GM19452 (cell line): ENCODE results near the gene WIPF1.

Experiments used
- ATAC-seq: cut with Tn5 transposase; IDR thresholded peaks from one replicate; pipeline ENCODE4 v1.9.1; 2021; ENCODE audit not compliant: unreplicated experiment

The WIPF1 gene, protein sequence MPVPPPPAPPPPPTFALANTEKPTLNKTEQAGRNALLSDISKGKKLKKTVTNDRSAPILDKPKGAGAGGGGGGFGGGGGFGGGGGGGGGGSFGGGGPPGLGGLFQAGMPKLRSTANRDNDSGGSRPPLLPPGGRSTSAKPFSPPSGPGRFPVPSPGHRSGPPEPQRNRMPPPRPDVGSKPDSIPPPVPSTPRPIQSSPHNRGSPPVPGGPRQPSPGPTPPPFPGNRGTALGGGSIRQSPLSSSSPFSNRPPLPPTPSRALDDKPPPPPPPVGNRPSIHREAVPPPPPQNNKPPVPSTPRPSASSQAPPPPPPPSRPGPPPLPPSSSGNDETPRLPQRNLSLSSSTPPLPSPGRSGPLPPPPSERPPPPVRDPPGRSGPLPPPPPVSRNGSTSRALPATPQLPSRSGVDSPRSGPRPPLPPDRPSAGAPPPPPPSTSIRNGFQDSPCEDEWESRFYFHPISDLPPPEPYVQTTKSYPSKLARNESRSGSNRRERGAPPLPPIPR

DNA sequence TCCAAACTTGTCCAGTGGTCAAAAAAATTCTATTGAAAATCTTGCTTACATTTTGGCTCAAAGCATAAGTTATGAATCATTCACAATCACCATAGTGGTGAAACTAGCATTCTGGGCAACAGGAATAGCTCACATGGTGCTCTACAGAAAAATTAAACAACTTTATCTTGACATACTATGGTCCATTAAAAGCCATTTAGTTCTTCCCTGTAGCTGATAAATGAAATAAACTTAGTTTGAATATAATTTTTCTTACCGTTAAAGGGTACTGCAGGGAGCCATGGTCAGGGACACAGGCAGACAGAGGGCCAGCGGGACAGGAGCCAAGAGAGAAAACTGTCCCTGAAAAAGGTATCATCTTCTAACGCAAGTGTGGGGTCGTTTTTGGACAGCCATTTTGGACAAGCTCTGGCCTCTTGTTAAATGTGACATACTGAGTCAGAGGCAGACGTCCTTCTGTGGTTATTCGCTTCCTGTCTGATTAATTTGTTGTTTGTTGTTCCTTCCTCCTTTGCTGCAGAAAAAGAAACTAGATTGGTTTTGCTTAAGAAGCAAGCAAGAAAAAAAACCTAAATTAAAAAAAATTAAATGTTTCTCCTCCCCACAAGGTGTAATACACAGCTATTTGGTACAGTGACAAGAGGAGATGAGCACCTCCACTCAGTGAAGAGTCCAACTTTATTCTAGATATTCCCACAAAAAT, at the start of gene WIPF1:
Gene WIPF1, minus strand, starts transcription at position 460 of the 703 bp plus-strand sequence. CDS start 12,231 bp downstream, outside the sequence.
- ATAC-seq: peak; percentile 46

DNA sequence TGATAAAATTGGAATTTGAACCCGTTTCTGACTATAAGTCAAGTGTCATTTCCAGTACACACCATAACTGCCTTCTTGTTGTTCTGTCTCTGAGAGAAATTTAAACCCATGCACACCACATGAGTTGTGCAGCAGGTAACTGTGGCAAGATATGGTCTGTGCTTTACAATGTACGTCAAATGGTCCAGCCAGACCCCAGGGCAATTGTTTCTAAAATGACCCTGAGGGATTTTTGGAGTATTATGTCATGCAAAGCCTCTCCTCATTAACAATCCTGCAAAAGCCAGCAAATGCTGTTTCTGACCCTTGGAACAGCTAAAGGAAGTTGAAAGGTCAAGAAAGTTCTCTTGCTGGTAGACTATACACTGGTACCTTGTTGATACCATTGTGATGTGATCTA, 47.7 kb upstream of the WIPF1 start:
- no peak for ATAC-seq

DNA sequence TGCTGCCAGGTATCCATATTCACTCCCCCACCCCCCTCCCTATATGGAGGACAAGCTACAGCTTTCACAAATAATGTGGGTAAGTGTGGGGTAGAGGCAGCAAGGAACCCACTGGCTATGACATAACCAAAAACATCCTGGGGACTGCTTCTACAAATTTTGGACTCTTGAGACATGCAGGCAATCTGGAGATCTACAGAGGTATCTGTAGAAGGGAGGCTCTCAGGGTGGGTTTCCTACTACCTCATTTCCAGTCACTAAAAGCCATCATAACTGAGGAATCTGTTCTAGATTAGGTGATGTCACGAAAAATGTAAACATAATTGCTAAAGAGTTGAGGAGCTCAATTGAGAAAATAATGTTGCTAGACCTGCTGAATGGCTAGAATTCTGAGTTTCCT, 46.8 kb upstream of the WIPF1 start:
- ATAC-seq: no peak

DNA sequence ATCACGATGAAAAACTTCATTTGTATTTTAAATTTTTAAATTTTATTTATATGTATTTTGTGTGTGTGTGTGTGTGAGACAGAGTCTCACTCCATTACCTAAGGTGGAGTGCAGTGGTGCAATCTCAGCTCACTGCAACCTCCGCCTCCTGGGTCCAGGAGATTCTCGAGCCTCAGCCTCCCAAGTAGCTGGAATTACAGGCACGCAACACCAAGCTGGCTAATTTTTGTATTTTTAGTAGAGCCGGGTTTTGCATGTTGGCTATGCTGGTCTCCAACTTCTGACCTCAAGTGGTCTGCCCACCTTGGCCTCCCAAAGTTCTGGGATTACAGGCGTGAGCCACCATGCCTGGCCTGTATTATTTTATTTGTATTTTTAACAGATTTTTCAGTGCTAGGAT, 45.8 kb upstream of the WIPF1 start:
- ATAC-seq: no peak

DNA sequence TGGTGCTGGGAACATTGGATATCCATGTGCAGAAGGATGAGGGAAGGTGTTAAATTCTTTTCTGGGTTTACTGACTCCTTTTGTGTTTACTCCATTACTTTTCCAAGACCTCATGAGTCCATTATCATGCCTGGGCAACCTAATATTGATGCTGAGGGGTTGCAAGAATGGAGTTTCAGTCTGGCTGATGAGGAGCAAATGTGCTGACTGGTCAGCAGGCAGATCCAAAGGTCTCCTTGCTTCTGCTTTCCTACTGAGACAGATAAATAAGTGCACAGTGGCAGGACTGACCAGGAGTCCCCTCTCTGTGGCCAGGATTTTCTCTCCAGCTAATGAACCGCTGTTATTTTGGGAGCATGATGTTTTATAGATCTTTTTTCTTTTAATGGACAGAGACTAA, 43.6 kb upstream of the WIPF1 start:
- ATAC-seq: no peak

DNA sequence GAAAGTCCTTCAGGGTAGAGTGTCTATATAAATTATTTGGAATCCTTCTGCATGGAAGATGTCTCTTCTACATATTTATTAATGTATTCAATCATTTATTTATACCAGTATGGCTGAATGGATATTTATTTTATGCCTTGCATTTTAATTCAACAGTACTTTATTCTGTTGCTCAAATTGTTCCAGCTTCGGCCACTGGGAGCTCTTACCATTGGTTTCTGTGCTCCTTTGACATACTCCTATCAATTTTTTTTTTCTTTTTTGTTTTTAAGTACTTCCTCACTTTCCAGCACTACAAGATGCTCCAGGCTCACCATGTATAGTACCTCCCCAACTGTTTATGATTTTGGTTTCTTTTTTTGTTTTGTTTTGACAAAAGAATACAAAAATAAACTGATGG, 39.4 kb upstream of the WIPF1 start:
- no peak for ATAC-seq

DNA sequence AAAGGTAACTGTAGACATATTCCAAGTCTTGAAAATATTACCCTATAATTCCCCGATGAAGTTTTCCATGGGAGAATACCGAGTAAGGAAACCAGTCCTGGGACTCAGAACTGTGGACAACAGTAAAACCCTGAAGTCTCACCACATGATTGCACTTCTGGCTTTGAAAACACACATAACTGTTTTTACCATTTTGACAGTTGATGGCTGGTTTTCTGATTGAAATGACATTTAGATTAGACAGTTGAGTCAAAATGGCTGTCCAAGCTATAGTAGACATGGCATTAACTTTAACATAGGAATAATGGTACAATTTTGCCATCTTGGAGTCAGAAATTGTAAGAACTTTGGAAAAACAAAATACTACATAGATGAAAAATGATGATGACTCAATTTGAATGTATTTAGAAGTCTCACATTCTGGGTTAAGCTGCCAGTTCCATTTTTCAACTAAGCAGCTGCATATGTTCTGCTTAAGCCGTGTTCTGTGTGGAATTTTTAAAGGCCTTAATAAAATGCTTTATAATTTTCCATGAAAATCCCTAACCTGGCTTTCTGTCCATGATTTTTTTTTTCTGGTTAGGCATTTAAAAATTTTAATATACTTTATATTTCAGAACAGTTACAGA, 38.3 kb upstream of the WIPF1 start:
- ATAC-seq: no peak

DNA sequence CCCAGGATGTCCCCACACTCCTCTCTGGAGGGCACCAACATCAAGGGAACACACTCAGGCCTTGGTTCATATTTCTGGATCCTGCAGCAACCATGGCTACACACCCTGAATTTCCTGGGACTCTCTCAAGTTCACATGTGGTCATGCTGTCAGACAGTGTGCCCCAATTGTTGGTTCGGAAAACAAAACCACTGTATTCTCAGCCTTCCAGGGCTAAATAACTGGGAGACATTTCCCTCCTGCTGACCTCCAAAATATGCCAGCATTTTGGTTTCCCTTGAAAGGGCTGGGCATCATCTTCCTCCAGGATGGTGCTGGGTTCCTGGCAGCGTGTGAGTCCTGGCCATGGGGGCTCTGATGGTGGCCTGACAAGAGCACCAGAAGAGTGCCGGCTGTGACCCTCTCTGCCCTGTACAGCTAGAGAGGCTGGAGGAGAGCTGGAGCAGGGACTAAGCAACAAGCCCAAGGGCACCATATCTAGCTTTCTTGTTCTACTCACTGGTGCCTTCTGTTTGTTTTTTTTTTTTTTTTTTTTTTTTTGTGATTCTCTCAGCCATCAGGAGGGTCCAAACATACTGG, 37.5 kb upstream of the WIPF1 start:
- ATAC-seq: no peak

DNA sequence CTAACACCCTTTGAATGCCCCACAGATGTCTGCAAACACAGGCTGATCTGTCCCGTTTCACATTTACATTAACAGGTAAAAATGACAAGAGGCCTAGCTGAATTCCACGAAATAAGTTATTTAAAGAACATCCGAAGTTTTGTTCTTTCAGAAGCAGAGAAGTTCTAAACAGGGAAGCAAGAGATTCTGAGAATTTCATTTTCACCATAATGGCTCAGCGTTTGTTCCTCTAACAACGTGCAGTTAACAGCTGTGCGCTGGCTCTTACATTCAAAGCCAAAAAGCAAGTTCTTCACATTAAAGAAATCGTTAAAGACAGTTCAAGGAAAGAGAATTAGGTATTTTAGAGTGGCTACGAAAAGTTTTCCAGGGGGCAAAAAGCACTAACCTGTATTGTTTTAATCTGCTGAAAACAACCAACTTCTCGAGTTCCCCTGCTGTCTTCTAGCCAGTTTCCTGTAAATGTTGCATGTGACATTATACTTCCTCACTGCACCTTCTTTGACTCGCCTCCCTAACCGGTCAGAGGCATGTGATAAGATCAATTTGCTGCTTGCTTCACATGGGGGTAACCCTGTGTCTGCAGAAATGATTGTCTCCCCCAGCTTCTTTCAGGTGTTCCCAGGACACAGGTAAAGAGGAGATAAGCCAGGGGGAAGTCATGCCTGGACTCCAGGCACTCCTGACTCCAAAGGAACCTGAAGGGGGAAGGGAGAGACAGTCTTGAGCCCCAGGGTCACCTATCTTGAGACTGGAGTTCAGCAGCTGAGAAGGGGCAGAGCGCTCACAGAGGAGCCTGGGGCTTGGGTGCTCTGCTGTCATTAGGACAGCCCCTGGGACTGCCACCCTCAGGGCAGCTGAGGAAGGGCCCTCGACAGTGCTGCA, 36.8 kb upstream of the WIPF1 start:
- ATAC-seq: peak; percentile 71

DNA sequence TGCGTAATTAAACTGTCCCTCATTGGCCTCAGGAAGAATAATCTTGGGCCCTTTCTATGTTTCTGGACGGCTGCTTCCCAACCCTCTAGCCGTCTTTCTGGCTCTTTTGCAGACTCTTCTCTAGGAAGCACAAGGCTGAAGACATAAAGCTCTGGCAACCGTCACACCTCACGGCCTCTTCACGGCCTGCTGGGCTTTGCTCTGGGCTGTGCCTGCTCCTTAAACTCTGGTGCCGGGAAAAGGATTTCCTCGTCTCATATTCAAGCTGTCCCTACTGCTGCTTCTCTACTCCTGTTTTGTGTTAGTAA, 36.0 kb upstream of the WIPF1 start:
- no peak for ATAC-seq

DNA sequence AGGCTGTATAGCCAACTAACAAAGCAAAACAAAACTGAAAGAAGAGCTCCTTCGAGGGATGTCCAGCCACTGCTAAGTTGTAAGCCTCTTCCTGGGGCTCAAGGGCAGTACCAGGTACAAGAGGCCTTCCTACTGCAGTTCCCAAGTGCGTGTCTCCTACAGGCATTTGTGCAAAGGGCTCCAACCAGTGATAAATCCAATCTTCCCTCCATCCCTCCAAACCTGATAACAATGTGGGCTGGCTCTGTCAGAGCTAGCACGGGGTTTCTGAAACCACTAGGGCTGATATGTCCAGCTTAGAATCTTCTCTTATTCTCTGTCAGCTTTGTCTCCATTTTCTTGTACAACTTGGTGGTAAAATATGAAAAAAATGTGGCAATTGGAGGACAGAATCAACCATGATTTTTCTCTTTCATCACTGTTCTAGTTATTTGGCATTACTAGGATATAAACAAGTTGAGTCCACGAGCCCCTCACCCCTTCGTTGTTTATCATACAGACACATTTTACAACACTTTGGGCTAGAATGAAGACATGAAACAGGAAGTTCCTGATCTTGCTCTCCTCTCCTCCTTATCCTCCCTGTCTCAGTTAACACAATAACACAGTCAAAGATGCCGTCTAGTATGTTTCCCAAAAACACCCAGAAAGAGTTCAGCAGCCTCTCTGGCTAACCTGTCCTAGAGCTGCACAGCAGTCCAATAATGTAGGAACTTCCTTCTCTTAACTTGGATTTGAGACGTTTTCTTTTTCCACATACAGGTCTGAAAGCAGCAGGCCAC, 35.4 kb upstream of the WIPF1 start:
- ATAC-seq: peak; percentile 26

DNA sequence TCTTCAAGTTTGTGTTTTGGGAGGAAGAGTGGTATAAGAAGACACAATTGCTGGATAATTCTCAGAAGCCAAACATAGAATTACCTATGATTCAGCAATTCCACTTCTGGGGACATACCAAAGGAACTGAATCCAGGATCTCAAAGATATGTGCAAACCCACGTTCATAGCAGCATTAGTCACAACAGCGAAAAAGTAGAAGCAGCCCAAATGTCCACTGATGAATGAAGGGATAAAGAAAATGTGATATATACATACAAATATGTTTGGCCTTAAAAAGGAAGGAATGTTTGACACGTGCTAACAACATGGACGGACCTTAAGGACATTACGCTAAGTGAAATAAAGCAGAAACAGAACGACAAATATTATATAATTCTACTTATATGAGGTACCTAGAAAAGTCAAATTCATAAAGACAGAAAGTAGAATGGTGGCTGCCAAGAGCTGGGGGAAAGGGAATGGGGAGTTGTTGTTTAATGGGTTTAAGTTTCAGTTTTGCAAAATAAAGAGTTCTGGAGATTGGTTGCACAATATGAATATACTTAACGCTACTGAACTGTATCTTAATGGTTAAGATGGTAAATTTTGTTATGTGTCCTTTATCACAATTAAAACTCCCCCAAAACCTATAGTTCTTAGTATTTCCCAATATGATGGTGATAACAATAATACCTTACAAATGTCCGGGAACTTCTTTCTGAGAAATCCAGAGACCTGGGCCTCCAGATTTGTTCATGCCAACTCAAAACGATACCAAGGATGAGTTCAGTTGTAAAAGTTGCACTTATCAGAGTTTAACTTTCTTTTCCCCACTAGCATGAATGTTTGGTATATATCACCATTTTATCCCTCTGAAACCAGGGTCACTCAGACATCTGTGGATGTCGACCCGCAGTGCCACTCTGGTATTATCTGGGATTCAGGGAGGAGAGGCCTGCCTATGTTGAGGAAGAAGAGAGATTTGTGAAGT, 33.7 kb upstream of the WIPF1 start:
- ATAC-seq: no peak

DNA sequence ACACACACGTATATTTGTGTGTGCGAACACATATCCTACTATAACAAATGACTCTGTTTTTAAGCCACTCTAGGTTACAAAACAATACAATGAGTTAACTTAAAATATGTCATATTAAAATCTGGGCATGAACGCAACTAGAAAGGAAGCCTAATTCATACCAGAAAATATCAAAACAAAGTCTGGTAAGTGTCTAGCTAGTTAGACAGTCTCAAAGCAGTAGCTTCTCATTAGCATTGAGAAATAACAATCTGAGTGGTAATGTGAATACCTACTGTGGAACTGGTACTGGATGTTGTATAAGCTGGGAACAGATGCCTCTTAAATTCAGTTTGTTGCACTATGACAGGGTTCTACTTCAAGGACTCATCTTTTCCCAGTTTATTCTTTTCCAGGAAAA, 32.5 kb upstream of the WIPF1 start:
- no peak for ATAC-seq

DNA sequence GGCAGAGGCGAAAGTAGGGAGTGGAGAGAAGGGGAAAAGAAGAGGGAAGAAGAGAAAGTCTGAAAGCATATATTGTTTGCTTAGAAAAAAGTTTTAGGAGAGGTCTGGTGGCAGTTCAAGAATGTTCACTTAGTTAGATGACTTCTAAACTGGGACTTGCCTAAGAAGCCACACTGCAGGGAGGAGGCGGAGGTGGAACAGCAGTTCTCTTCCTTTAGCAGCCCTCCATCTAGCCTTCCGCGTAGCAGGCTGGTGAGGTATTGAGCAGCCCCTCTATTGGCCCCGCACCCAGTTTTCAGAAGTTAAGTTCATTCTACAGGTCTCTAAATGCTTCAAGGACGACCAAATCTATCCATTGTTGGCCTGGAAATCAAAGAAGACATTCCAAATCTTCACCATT, 31.9 kb upstream of the WIPF1 start:
- no peak for ATAC-seq

DNA sequence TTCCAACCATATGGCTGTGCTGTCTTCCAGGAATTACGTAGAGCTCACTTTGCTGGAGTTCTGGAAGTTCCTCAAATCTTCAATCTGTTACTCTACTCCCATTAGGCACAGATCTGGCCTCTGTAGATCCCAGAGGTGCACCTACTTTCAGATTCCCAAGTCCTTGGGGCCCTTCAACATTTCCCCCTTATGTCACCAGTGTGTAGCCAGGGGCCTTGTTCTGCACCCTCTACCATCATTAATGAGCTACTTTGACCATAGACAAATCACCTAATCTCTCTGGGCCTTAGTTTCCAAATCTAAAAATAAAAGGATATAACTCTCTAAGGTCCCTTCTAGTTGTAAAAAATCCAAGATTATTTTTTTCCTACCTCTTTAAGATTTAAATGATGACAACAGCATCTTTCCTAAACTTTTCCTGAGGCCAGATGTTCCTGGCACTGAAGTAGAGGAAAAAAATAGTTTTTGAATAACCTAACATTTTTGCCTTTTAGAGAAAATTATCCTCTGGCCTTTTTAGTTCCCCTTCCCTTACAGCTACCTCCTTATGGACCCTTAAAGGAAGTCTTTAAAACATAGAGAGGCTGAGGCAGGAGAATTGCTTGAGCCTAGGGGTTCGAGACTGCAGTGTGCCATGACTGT, 31.0 kb upstream of the WIPF1 start:
- no peak for ATAC-seq

DNA sequence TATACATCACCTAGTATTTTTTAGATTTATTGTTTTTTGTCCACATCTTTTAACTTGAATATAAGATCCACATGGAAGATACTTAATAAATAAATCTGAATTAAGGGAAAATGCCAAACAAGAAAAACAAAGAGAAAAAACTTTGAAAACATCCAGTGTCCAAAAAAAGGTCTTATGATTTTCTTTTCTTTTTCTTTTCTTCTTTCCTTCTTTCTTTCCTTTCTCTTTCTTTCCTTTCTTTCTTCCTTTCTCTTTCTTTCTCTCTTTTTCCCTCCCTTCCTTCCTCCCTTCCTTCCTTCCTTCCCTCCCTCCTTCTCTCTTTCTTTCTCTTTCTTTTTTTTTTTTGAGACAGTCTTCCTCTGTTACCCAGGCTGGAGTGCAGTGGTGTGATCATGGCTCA, 29.6 kb upstream of the WIPF1 start:
- no peak for ATAC-seq

DNA sequence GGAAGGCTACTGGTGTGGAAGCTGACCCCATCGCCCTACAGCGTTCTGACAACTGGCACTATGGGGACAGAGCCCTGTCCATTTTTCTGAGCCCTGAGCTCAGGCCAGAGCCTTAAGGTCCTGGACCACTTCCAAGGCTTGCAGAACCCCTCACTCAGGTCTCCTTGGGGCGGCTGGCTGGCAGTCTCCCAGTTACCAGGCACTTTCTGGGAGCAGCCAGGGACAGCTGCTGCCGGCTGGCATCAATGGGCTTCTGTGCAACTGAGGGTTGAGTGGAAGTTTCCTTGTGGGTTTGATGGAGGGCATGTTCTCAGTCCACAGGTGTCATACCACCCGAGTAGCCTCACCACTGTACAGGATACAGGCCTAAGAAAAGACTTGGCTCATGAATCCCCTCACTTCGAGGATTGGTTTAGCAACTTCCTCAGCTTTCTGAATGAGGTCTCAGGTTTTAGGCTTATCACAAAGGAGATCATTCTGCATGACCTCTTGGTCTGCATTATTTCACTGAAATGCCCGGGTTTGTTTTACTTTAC, 27.4 kb upstream of the WIPF1 start:
- no peak for ATAC-seq

DNA sequence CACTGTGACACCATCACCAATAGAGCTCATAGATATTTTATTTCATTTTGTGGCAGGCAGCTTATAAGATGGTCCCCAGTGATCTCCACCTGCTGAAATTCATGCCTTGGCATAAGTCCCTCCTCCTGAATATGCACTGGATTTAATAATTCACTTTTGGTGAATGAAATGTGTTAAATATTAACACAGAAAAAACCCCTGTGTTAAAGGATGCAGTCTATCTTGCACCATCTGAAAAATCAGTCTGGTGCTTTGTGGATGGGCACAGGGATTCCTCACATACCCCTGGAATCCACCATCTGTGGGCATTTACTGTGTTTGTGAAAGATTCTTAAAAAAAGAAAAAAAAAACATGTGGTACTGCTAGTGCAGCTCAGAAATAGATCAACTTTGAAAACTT, 26.1 kb upstream of the WIPF1 start:
- peak; percentile 57 for ATAC-seq
